DND-41 (cell line): Measurements from ENCODE around the gene ARPC1B.
"Not testable (repeated sequence)": the region's sequence is repeated elsewhere in the genome, so short reads cannot be mapped to it uniquely, and the experiment has no call there.

Experiments used
- ATAC-seq: fragments of 200-7000 bp; cut with Tn5 transposase; 3 replicates; pipeline ENCODE4 v1.9.1; 2021; ENCODE audit warnings: low read depth; ENCODE audit not compliant: insufficient read depth
- DNase-seq: peaks from one replicate; pipeline ENCODE4 v3.0.0-alpha.2; 2020
- H2AFZ ChIP-seq: 2 replicates; pipeline ENCODE4 v1.6.0; 2012; ENCODE audit warnings: low read depth, low read length
- H3K27ac ChIP-seq: 2 replicates; pipeline ENCODE4 v1.5.1; 2012; ENCODE audit warnings: low read length, inconsistent platforms
- H3K27me3 ChIP-seq: fragments of 200-600 bp; sonication (generic); 2 replicates; pipeline ENCODE4 v1.6.0; 2012; ENCODE audit warnings: low read length, mild to moderate bottlenecking, inconsistent platforms; ENCODE audit not compliant: insufficient read depth, poor library complexity
- H3K36me3 ChIP-seq: 2 replicates; pipeline ENCODE4 v1.5.1; 2012; ENCODE audit warnings: low read length, inconsistent platforms; ENCODE audit not compliant: insufficient read depth
- H3K4me1 ChIP-seq: 2 replicates; pipeline ENCODE4 v1.5.1; 2012; ENCODE audit warnings: mild to moderate bottlenecking, low read length; ENCODE audit not compliant: insufficient read depth
- H3K4me2 ChIP-seq: 2 replicates; pipeline ENCODE4 v1.6.0; 2012; ENCODE audit warnings: mild to moderate bottlenecking, moderate library complexity, low read length, inconsistent platforms; ENCODE audit not compliant: insufficient read depth
- H3K4me3 ChIP-seq, 2 experiments: fragments of 200-600 bp in 1 of 2; shearing (Covaris generic) in 1 of 2; 2 replicates each; pipeline ENCODE4 v1.5.1; 2012 to 2016; ENCODE audit warnings: inconsistent platforms in 2 of 2, low read length in 2 of 2, mild to moderate bottlenecking in 2 of 2, low read depth in 1 of 2, moderate library complexity in 1 of 2
- H3K79me2 ChIP-seq: 2 replicates; pipeline ENCODE4 v1.6.0; 2012; ENCODE audit warnings: low read length, inconsistent platforms; ENCODE audit not compliant: insufficient read depth
- H3K9ac ChIP-seq: 2 replicates; pipeline ENCODE4 v1.6.0; 2012; ENCODE audit warnings: low read depth, mild to moderate bottlenecking, inconsistent platforms, low read length, moderate library complexity
- H3K9me3 ChIP-seq: 2 replicates; pipeline ENCODE4 v1.5.1; 2012; ENCODE audit warnings: low read length, moderate library complexity, mild to moderate bottlenecking, inconsistent platforms; ENCODE audit not compliant: insufficient read depth, severe bottlenecking
- H4K20me1 ChIP-seq: 2 replicates; pipeline ENCODE4 v1.6.0; 2012; ENCODE audit warnings: low read length; ENCODE audit not compliant: insufficient read depth
- EZH2 ChIP-seq: IDR thresholded peaks from 3 replicates; pipeline ENCODE4 v1.6.1; 2012; ENCODE audit warnings: borderline replicate concordance, low read depth, mild to moderate bottlenecking, moderate library complexity, low read length, inconsistent platforms; ENCODE audit not compliant: severe bottlenecking
- TF ChIP-seq, protein P1 (sequence below): IDR thresholded peaks from 2 replicates; pipeline ENCODE4 v1.5.1; 2012; ENCODE audit warnings: borderline replicate concordance, low read length, moderate library complexity, mild to moderate bottlenecking; ENCODE audit not compliant: poor library complexity, severe bottlenecking; ENCODE audit errors: extremely low read depth

ARPC1B gene

DNA sequence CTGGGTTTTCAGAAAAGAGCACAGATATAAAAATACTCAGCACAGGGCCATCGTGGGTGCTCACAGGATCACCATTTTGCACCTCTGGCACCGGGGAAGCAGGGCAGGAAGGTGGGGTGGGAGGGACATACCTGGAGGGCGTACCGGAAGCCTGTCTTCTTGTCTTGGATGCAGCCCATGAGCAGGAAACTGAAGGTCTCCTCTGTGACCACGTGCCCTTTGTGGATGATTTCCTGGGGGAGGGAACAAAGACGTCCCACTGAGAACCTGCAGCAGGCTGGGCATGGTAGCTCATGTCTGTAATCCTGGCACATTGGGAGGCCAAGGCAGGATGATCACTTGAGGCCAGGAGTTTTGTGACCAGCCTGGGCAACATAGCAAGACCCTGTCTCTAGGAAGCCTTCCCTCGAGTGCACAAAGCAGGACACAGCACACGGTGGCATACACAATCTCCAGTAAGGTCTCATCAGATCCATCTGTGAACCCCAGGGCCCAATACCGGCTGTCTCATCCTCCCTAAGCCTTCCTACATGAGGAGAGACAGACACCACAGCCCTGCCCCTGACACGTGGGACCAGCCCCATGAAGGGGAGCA lies 54.5 kb downstream of the ARPC1B start:
- Histone ChIP-seq H3K27ac (no peak overlapping the region), H3K9ac (no peak overlapping the region), H3K4me1 (no peaks in the 10 kb centered on the region), H3K79me2 (no peaks in the 10 kb centered on the region), H3K27me3 (no peaks in the 10 kb centered on the region), H4K20me1 (peaks cover 11% of the 10 kb centered on the region), H3K36me3 (peaks cover 65% of the 10 kb centered on the region), H3K4me2 (no peak overlapping the region), H3K4me3 (no peak overlapping the region), H2AFZ (no peak overlapping the region), H3K9me3 (no peaks in the 10 kb centered on the region)
- TF ChIP-seq, protein P1, sequence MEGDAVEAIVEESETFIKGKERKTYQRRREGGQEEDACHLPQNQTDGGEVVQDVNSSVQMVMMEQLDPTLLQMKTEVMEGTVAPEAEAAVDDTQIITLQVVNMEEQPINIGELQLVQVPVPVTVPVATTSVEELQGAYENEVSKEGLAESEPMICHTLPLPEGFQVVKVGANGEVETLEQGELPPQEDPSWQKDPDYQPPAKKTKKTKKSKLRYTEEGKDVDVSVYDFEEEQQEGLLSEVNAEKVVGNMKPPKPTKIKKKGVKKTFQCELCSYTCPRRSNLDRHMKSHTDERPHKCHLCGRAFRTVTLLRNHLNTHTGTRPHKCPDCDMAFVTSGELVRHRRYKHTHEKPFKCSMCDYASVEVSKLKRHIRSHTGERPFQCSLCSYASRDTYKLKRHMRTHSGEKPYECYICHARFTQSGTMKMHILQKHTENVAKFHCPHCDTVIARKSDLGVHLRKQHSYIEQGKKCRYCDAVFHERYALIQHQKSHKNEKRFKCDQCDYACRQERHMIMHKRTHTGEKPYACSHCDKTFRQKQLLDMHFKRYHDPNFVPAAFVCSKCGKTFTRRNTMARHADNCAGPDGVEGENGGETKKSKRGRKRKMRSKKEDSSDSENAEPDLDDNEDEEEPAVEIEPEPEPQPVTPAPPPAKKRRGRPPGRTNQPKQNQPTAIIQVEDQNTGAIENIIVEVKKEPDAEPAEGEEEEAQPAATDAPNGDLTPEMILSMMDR = no peak
- no peak for TF ChIP-seq EZH2
- no peak for DNase-seq
- no peak for ATAC-seq

DNA sequence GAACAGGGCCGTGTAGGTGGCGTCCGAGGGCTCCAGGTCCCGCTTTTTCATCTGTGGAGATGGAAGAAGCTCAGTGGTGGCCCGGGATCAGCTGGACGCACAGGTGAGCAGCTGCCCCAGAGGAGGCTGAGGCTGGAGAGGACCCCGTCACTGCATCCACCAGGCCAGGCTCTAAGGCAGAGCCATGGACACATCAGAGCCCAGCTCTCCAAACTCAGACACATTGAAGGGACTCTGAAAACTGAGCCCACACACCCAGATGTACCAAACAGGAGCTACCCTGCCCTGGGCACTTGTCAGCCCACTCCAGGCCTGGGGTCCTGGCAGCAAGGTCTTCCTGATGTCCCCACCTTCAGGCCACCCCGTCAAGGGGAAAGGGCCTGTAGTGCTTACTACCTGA lies 55.2 kb downstream of the ARPC1B start:
- DNase-seq (no peak), ATAC-seq (no peak)
- H4K20me1 ChIP-seq = peaks cover 11% of the 10 kb centered on the region
- no peaks in the 10 kb centered on the region for H3K9me3 ChIP-seq
- peaks cover 64% of the 10 kb centered on the region for H3K36me3 ChIP-seq
- no peak overlapping the region for H3K9ac ChIP-seq
- H3K4me1 ChIP-seq = no peaks in the 10 kb centered on the region
- no peak overlapping the region for H3K4me3 ChIP-seq
- no peak overlapping the region for H3K27ac ChIP-seq
- H3K4me2 ChIP-seq = no peak overlapping the region
- no peak for TF ChIP-seq EZH2
- TF ChIP-seq, protein P1 = no peak
- H2AFZ ChIP-seq = no peak overlapping the region
- H3K79me2 ChIP-seq = no peaks in the 10 kb centered on the region
- no peaks in the 10 kb centered on the region for H3K27me3 ChIP-seq

DNA sequence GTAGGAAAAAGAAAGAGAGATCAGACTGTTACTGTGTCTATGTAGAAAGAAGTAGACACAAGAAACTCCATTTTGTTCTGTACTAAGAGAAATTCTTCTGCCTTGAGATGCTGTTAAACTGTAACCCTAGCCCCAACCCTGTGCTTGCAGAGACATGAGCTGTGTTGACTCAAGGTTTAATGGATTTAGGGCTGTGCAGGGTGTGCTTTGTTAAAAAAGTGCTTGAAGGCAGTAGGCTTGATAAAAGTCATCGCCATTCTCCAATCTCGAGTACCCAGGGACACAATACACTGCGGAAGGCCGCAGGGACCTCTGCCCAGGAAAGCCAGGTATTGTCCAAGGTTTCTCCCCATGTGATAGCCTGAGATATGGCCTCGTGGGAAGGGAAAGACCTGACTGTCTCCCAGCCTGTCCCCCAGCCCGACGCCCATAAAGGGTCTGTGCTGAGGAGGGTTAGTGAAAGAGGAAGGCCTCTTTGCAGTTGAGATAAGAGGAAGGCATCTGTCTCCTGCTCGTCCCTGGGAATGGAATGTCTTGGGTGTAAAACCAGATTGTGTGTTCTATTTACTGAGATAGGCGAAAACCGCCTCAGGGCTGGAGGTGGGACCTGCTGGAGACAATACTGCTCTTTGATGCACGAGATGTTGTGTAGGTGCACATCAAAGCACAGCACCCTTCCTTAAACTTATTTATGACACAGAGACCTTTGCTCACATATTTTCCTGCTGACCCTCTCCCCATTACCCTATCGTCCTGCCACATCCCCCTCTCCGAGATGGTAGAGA lies 57.4 kb downstream of the ARPC1B start:
- H4K20me1 ChIP-seq, H3K27ac ChIP-seq, DNase-seq, H2AFZ ChIP-seq, H3K9ac ChIP-seq, H3K4me3 ChIP-seq, H3K9me3 ChIP-seq, H3K4me2 ChIP-seq, H3K4me1 ChIP-seq, ATAC-seq, H3K27me3 ChIP-seq: not testable (repeated sequence)
- H3K36me3 ChIP-seq = peaks cover 66% of the 10 kb centered on the region
- peaks cover 11% of the 10 kb centered on the region for H3K79me2 ChIP-seq

DNA sequence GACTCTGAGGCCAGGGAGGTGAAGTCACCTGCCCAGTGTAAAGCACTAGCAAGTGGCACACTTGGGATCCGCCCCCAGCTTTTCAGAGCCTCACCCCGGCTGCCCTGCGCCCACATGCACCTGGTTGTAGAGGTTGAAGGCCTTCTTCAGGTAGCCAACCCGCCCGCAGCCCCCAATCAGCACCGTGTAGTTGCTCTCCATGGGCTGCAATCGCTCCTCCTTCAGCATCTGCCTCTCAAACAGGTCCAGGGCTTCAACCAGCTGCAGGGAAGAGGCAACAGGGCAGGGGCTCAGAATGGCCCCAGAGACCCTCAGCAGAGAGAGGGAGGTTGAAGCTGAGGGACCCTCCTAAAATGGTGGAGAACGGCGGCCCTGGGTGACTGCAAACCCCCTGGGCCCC lies 58.6 kb downstream of the ARPC1B start:
- Histone ChIP-seq H3K9me3 (no peaks in the 10 kb centered on the region), H3K4me1 (peaks cover 18% of the 10 kb centered on the region), H3K4me2 (no peak overlapping the region), H3K4me3 (no peak overlapping the region), H3K27ac (no peak overlapping the region), H4K20me1 (peaks cover 8% of the 10 kb centered on the region; the same call in 1 of the 2 replicates), H3K9ac (no peak overlapping the region), H3K79me2 (peaks cover 23% of the 10 kb centered on the region), H3K36me3 (peaks cover 66% of the 10 kb centered on the region), H3K27me3 (no peaks in the 10 kb centered on the region), H2AFZ (no peak overlapping the region)
- ATAC-seq (no peak), DNase-seq (no peak)
- TF ChIP-seq EZH2 = no peak
- TF ChIP-seq, protein P1 = no peak
